GM12801 (cell line): ENCODE measurements around the gene WDR82.

ENCODE experiments used
- CTCF ChIP-seq: IDR thresholded peaks from one replicate; pipeline ENCODE4 v1.5.1; 2011; ENCODE audit warnings: control low read depth; ENCODE audit not compliant: insufficient read length; ENCODE audit errors: extremely low read depth

WDR82 gene

GRCh38 chr3:52321481-52321880 lies 43.0 kb upstream of the WDR82 start:
- TF ChIP-seq CTCF = no peak

DNA sequence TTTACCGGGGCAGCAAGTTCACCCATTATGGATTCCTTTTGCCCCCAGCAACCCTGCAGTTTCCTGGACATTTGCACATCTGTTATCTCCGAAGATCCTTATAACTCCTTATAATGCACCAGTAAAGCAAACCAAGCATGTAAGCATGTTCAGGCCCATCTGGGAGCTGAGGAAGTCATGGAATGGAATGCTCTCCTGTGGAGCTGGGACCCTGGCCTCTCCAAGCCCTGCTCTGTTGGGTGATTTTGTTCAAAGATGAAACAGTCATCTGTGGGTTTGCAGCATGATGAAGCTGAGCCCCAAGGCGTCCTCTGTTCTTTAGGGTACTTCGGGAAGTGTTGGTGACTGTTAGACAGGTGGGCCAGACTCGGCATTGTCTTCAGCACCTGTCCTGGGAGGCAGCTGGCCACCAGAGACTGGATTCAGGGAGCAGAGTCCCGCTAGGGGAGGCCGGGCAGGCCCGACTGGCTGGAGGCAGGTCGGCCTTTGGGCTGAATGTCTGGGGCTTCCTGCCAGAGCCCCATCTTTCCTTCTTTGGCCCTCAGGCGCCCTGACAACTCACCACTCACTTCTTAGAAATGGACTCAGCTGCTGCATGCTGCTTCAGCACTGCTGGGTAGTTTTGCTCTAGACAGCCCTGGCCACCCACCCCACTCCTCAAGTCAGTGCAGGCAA lies 41.6 kb upstream of the WDR82 start:
- TF ChIP-seq CTCF = no peak

GRCh38 chr3:52318186-52318816 lies 39.9 kb upstream of the WDR82 start:
- TF ChIP-seq CTCF = no peak

DNA sequence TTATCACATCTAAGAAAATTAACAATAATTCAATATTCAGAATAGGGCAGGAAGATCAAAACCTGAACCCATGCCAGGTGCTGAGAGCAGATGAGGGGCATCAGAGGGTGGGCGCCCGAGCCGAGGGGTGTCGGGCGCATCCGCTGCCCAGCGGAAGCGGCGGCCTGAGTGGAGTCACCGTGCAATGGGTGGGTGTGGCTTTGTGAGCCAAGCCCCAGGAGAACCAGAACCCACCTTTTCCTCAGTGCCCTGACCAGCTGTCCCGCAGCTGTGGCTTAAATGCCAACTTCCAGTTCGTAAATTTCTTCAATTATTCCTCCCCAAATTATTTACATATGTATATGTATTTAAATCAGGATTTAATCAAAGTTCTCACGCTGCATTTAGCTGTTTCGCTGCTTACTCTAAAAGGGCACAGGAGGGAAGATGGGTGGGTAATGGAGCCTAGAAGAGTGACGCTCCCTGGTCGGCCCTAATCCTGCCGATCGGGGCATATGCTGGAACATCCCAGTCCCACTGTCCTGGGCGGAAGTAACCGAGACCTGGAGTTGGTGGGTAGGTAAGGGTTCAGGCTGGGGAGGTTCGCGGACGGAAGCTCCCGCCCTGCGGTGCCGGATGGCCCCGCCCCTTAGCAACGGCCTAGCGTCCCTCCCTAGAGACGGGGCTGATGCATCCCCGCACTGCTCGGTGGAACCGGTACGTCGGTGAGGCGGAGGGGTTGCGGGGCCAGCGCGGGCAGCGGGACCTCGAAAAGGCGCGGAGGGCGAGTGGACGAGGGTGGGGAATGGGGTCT lies 39.0 kb upstream of the WDR82 start:
- TF ChIP-seq CTCF = no peak

DNA sequence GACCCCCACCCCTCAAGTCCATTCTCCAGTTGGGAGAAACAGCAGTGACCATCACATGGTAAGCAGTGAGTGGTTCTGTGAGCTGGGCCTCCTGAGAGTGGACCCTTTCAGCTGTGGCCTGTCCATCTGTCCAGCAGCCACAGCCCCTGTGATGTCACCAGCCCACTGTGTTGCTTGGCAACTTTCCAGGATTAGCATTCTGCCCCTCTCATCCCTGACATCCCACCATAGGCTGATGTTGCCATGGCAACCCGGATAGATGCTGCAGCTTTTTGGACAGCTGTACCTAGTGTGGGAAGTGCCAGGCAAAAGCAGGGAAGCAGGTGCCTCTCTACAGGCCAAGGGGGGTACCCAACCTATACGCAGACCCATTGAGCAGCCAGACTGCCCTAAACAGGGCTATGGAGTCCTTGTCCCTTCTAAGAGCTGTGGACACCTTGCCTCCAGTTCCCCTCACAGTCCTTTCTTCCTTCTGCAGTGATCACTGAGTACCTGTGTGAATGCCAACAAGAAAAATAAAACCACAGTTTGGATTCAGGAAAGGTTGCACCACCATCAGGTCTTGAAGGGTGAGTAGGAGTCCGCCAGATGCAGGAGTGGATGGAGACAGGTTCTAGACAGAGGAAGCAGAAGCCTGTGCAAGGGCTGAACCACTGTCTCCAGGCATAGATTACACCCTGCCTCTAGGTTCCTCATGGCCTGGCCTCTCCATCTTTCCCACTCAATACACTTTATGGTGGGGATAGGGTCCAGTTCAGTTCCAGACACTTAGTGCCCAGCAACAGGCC lies 37.7 kb upstream of the WDR82 start, which contains the start of gene DNAH1:
TSS of gene DNAH1 (plus strand) at position 343 of the 788 bp plus-strand sequence. CDS start 6,124 bp downstream, outside the sequence.
- TF ChIP-seq CTCF = no peak

DNA sequence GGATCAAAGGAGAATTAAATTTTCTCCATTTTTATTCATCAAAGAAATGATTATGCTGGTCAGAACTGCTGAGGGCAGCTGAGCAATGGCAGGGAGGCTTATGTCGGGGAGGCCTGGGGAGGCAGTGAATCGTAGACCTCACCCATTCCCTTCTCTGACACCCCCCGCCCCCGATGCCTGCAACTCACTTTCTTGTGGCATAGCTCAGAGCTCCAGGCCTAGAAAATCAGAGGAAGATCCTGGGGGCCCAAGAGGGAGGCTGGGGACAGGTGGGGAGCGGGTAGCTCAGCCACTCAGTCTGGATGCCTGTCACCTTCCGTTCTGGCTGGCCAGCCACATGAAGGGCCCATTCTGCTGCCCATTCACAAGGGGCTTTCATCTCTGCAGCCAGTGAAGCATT lies 36.6 kb upstream of the WDR82 start:
- no peak for TF ChIP-seq CTCF

DNA sequence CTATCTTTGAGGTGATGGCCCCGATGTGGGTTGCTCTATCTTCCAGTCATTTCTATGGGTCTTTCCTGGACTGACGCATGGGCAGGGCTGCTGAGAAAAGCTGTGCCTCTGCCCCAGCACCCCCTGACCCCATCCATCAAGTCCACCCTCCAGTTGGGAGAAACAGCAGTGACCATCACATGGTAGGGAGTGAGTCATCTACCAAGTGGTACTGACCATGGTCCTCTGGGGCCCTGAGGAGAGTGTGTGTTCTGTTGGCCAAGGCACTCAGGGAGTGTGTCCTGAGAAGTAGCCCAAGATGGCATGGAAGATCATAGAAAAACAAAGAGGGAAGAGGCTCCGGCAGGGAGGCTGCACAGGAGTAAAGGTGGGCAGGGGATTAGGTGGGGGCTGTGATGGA lies 36.0 kb upstream of the WDR82 start:
- TF ChIP-seq CTCF = no peak
